AG04449 (cell line): ENCODE results near the gene QKI.

Experiments
- CTCF ChIA-PET: fragments of 350-600 bp; formaldehyde crosslinking; extraction: SDS; loops from one replicate; lab custom pipeline; 2021; ENCODE audit warnings: antibody characterized with exemption; lab: Yijun Ruan, JAX
- POLR2A ChIA-PET: fragments of 400-600, 350-600 bp; formaldehyde crosslinking; extraction: SDS; loops from one replicate; lab custom pipeline; 2020; ENCODE audit warnings: antibody characterized with exemption, inconsistent platforms; lab: Yijun Ruan, JAX
- DNase-seq: peaks from one replicate; pipeline ENCODE4 v3.0.0-alpha.2; 2010; ENCODE audit warnings: low read depth, low spot score
- H3K4me3 ChIP-seq: 2 replicates; pipeline ENCODE4 v1.5.1; 2011; ENCODE audit warnings: low read depth, mild to moderate bottlenecking, control low read depth, low read length
- CTCF ChIP-seq: IDR thresholded peaks from one replicate; pipeline ENCODE4 v1.5.1; 2011; ENCODE audit warnings: mild to moderate bottlenecking, moderate library complexity, low read length, control low read depth, inconsistent platforms; ENCODE audit not compliant: insufficient read depth; ENCODE audit errors: missing control alignments

QKI gene

GRCh38 chr6:163547287-163547686, 132.8 kb downstream of the QKI start:
- DNase-seq, result no peak
- TF ChIP-seq CTCF, result no peak
- CTCF ChIA-PET, result no interaction called here

GRCh38 chr6:163548624-163549023, 134.1 kb downstream of the QKI start:
- H3K4me3 ChIP-seq, result no peak overlapping the region
- no peak for TF ChIP-seq CTCF
- POLR2A ChIA-PET, result no interaction called here
- CTCF ChIA-PET, result no interaction called here
- no peak for DNase-seq

More at GRCh38 chr6:163547287-163547686, 132.8 kb downstream of the QKI start:
- H3K4me3 ChIP-seq, result no peak overlapping the region
- POLR2A ChIA-PET, result no interaction called here

- no peak for TF ChIP-seq CTCF
- DNase-seq, result no peak
- ChIA-PET POLR2A (no interaction called here), CTCF (interaction anchor here (0.6 to 2.2 kb wide), 10 partner anchors 14 to 697 kb away, joined by 3 to 7 read pairs (median 3); no protein-coding TSS in a partner anchor)
- H3K4me3 ChIP-seq, result no peak overlapping the region
These were observed 139.5 kb downstream of the QKI start for GRCh38 chr6:163554032-163554431.

GRCh38 chr6:163554663-163555062, 140.1 kb downstream of the QKI start:
- peak; percentile 49 for TF ChIP-seq CTCF
- DNase-seq, result no peak
- ChIA-PET POLR2A (no interaction called here), CTCF (interaction anchor here (0.6 to 2.2 kb wide), 10 partner anchors 13 to 698 kb away, joined by 3 to 7 read pairs (median 3); no protein-coding TSS in a partner anchor)
- no peak overlapping the region for H3K4me3 ChIP-seq

- no peak for DNase-seq
- H3K4me3 ChIP-seq, result no peak overlapping the region
- TF ChIP-seq CTCF, result no peak
- ChIA-PET POLR2A (no interaction called here), CTCF (interaction anchor here (2.2 kb wide), 1 partner anchor 143 kb away, joined by 5 read pairs; no protein-coding TSS in a partner anchor)
These were observed 145.1 kb downstream of the QKI start for GRCh38 chr6:163559661-163560060.

GRCh38 chr6:163563318-163563717, 148.8 kb downstream of the QKI start:
- ChIA-PET POLR2A (no interaction called here), CTCF (no interaction called here)
- no peak for TF ChIP-seq CTCF
- no peak for DNase-seq
- no peak overlapping the region for H3K4me3 ChIP-seq
